HCT116 (cell line): ENCODE results near the gene HEMK1. TPM values are rescaled to one million over a fixed set of nuclear protein-coding genes. Genes with fewer than 3 reads are reported as not detected.

ENCODE experiments used
- ATAC-seq: fragments of 200-7000 bp; cut with Tn5 transposase; 2 replicates; pipeline ENCODE4 v1.9.1; 2020; ENCODE audit warnings: mild to moderate bottlenecking, moderate library complexity
- BruUV-seq: library from RNA; stranded (reverse); fragments of 400-500 nt; replicated peaks from 2 replicates; lab custom pipeline; 2021; lab: Mats Ljungman, UMichigan
- CTCF ChIA-PET: fragments of 300-600 bp; sonication (Branson Sonifier 250); formaldehyde crosslinking; loops from one replicate; lab custom pipeline; 2021; ENCODE audit warnings: antibody characterized with exemption; lab: Charles Lee
- POLR2A ChIA-PET: fragments of 300-600, 350-600 bp; sonication (Branson Sonifier 250); formaldehyde crosslinking; loops from one replicate; lab custom pipeline; 2021; ENCODE audit warnings: antibody characterized with exemption; lab: Charles Lee
- RAD21 ChIA-PET, 2 experiments: fragments of 300-600 bp; sonication (Branson Sonifier 250); formaldehyde crosslinking; loops; one replicate each; lab custom pipeline; 2023; ENCODE audit warnings: low total read pairs in 2 of 2; ENCODE audit not compliant: uncharacterized antibody in 2 of 2, unreplicated experiment in 2 of 2, low non-redundant PET in 1 of 2; lab: Charles Lee
- DNase-seq: peaks from one replicate; pipeline ENCODE4 v3.0.0-alpha.2; 2010; ENCODE audit warnings: low read depth, low spot score
- H2AFZ ChIP-seq: fragments of 200-600 bp; shearing (Covaris generic), sonication (generic); 2 replicates; pipeline ENCODE4 v1.6.1; 2017; ENCODE audit warnings: low read depth, mixed run types, mixed read lengths, antibody characterized with exemption, low read length; ENCODE audit not compliant: poor library complexity, severe bottlenecking
- H3K27ac ChIP-seq: 2 replicates; pipeline ENCODE4 v1.5.1; 2012; ENCODE audit warnings: low read depth, low read length
- H3K27me3 ChIP-seq: fragments of 200-600 bp; sonication (generic); 2 replicates; pipeline ENCODE4 v1.6.1; 2016; ENCODE audit warnings: mixed run types, low read length, mixed read lengths; ENCODE audit not compliant: insufficient read depth
- H3K36me3 ChIP-seq, 2 experiments: fragments of 200-500 bp in 1 of 2; fragments of 200-600 bp in 1 of 2; sonication (Bioruptor generic) in 1 of 2; sonication (generic) in 1 of 2; 2 replicates each; pipeline versions ENCODE4 v1.5.1 to v1.6.1; 2014 to 2016; ENCODE audit warnings: low read length in 2 of 2, inconsistent platforms in 1 of 2, mixed read lengths in 1 of 2, mixed run types in 1 of 2; ENCODE audit not compliant: insufficient read depth in 2 of 2, control insufficient read depth in 1 of 2
- H3K4me1 ChIP-seq, 2 experiments: fragments of 200-600 bp in 1 of 2; sonication (generic) in 1 of 2; 2 replicates each; pipeline versions ENCODE4 v1.5.1 to v1.6.1; 2012 to 2017; ENCODE audit warnings: low read length in 2 of 2, inconsistent platforms in 1 of 2, mild to moderate bottlenecking in 1 of 2, mixed read lengths in 1 of 2, mixed run types in 1 of 2, moderate library complexity in 1 of 2; ENCODE audit not compliant: insufficient read depth in 2 of 2, control insufficient read depth in 1 of 2
- H3K4me2 ChIP-seq: fragments of 200-600 bp; sonication (generic); 2 replicates; pipeline ENCODE4 v1.6.1; 2017; ENCODE audit warnings: mixed run types, low read length, mixed read lengths
- H3K4me3 ChIP-seq, 2 experiments: fragments of 200-600 bp in 1 of 2; sonication (generic) in 1 of 2; replicated peaks in 1 of 2; 2 replicates each; pipeline ENCODE4 v1.5.1; 2011 to 2016; ENCODE audit warnings: low read length in 2 of 2, control low read depth in 1 of 2, low read depth in 1 of 2, mild to moderate bottlenecking in 1 of 2, mixed read lengths in 1 of 2, mixed run types in 1 of 2
- H3K79me2 ChIP-seq: fragments of 200-600 bp; sonication (generic); 2 replicates; pipeline ENCODE4 v1.6.1; 2017; ENCODE audit warnings: mild to moderate bottlenecking, mixed run types, low read length, moderate library complexity, mixed read lengths; ENCODE audit not compliant: insufficient read depth
- H3K9ac ChIP-seq: fragments of 200-600 bp; sonication (generic); 2 replicates; pipeline ENCODE4 v1.6.1; 2016; ENCODE audit warnings: low read length, mixed read lengths
- H3K9me2 ChIP-seq: fragments of 200-600 bp; sonication (generic), shearing (Covaris generic); 2 replicates; pipeline ENCODE4 v1.6.1; 2017; ENCODE audit warnings: mixed run types, mild to moderate bottlenecking, moderate library complexity; ENCODE audit not compliant: insufficient read depth
- H3K9me3 ChIP-seq, 2 experiments: fragments of 200-500 bp in 1 of 2; fragments of 200-600 bp in 1 of 2; sonication (Bioruptor generic) in 1 of 2; sonication (generic) in 1 of 2; 2 replicates each; pipeline ENCODE4 v1.6.1; 2014 to 2017; ENCODE audit warnings: low read length in 2 of 2, mixed read lengths in 2 of 2, inconsistent platforms in 1 of 2, low read depth in 1 of 2, mild to moderate bottlenecking in 1 of 2, mixed run types in 1 of 2, moderate library complexity in 1 of 2; ENCODE audit not compliant: control insufficient read depth in 1 of 2, insufficient read depth in 1 of 2
- H4K20me1 ChIP-seq: fragments of 200-600 bp; sonication (generic), shearing (Covaris generic); 2 replicates; pipeline ENCODE4 v1.6.1; 2017; ENCODE audit warnings: mixed run types, mild to moderate bottlenecking, moderate library complexity; ENCODE audit not compliant: insufficient read depth
- CBX3 ChIP-seq: IDR thresholded peaks from 2 replicates; pipeline ENCODE4 v1.6.1; 2012; ENCODE audit warnings: low read depth
- CEBPB ChIP-seq: IDR thresholded peaks from 2 replicates; pipeline ENCODE4 v1.6.1; 2012; ENCODE audit warnings: low read depth
- ELF1 ChIP-seq: IDR thresholded peaks from 2 replicates; pipeline ENCODE4 v1.6.1; 2012; ENCODE audit warnings: low read depth, borderline replicate concordance
- EZH2 ChIP-seq: fragments of 200-600 bp; sonication (generic); IDR thresholded peaks from 2 replicates; pipeline ENCODE4 v1.6.1; 2017; ENCODE audit warnings: antibody characterized with exemption, mixed run types
- EZH2phosphoT487 ChIP-seq: fragments of 200-600 bp; IDR thresholded peaks from 2 replicates; pipeline ENCODE4 v1.6.1; 2018; ENCODE audit warnings: antibody characterized with exemption, borderline replicate concordance
- FOSL1 ChIP-seq: IDR thresholded peaks from 2 replicates; pipeline ENCODE4 v1.6.1; 2012; ENCODE audit warnings: low read depth
- MAX ChIP-seq: IDR thresholded peaks from 2 replicates; pipeline ENCODE4 v1.6.1; 2012
- POLR2A ChIP-seq: IDR thresholded peaks from 2 replicates; pipeline ENCODE4 v1.7.0; 2011; ENCODE audit warnings: borderline replicate concordance; ENCODE audit not compliant: insufficient read depth, insufficient read length; ENCODE audit errors: extremely low read depth
- POLR2AphosphoS5 ChIP-seq: IDR thresholded peaks from 2 replicates; pipeline ENCODE4 v1.6.1; 2011; ENCODE audit warnings: mild to moderate bottlenecking, low read depth, low read length, moderate library complexity
- RAD21 ChIP-seq: IDR thresholded peaks from 2 replicates; pipeline ENCODE4 v1.6.1; 2012; ENCODE audit warnings: low read depth, mild to moderate bottlenecking
- SIN3A ChIP-seq: IDR thresholded peaks from 2 replicates; pipeline ENCODE4 v1.6.1; 2012; ENCODE audit warnings: low read depth
- SP1 ChIP-seq: IDR thresholded peaks from 2 replicates; pipeline ENCODE4 v1.6.1; 2012; ENCODE audit warnings: low read depth
- SRF ChIP-seq: IDR thresholded peaks from 2 replicates; pipeline ENCODE4 v1.6.1; 2012; ENCODE audit warnings: low read depth
- YY1 ChIP-seq: IDR thresholded peaks from 2 replicates; pipeline ENCODE4 v1.6.1; 2011; ENCODE audit warnings: low read length, low read depth, moderate library complexity, mild to moderate bottlenecking; ENCODE audit not compliant: insufficient replicate concordance; ENCODE audit errors: extremely low read depth
- ZFX ChIP-seq: fragments of 450-650 bp; IDR thresholded peaks from 2 replicates; pipeline ENCODE4 v1.6.1; 2017
- ZNF274 ChIP-seq: fragments of 200-500 bp; sonication (Bioruptor generic); IDR thresholded peaks from 2 replicates; pipeline ENCODE4 v1.6.1; 2014; ENCODE audit warnings: mild to moderate bottlenecking, low read depth, low read length, inconsistent platforms
- intact Hi-C: fragments of 100-400 bp; cut with micrococcal nuclease; formaldehyde crosslinking; loops from 2 replicates; pipeline ENCODE4 v1.10.0; 2022
- total RNA-seq: library from RNA; stranded (reverse); gene quantifications from one replicate; pipeline ENCODE4 v1.2.1, GENCODE V29; 2021; ENCODE audit not compliant: unreplicated experiment
- TF ChIP-seq, protein P1 (sequence below), 3 experiments: fragments of 200-600 bp in 1 of 3; sonication (generic) in 1 of 3; IDR thresholded peaks in 2 of 3; conservative IDR thresholded peaks in 1 of 3; 2 replicates each; pipeline ENCODE4 v1.5.1; 2012 to 2017; ENCODE audit warnings: low read depth in 2 of 3, low read length in 2 of 3, antibody characterized with exemption in 1 of 3, borderline replicate concordance in 1 of 3, control low read depth in 1 of 3, mild to moderate bottlenecking in 1 of 3, mixed read lengths in 1 of 3, mixed run types in 1 of 3, moderate library complexity in 1 of 3; ENCODE audit not compliant: insufficient read depth in 1 of 3

Gene HEMK1
- total RNA-seq, 1 experiment from 2014 or later, result 20.5 TPM

- H3K79me2 ChIP-seq, result no peaks in the 10 kb centered on the region
- H2AFZ ChIP-seq, result no peak overlapping the region
- ChIA-PET POLR2A (no interaction called here), RAD21 (no interaction called here), CTCF (no interaction called here)
- H3K4me3 ChIP-seq, result no peak overlapping the region
- no peaks in the 10 kb centered on the region for H3K9me2 ChIP-seq
- ATAC-seq (no peak), DNase-seq (no peak)
- peaks cover 20% of the 10 kb centered on the region; the same call in 1 of the 2 replicates for H3K27me3 ChIP-seq
- no peak for TF ChIP-seq ELF1
- no peak overlapping the region for H3K9ac ChIP-seq
- H3K4me1 ChIP-seq, result peaks cover 0 to 11% of the 10 kb centered on the region in 2 experiments; a peak in 2 of 4 replicates
- no peaks in the 10 kb centered on the region for H4K20me1 ChIP-seq
- H3K4me2 ChIP-seq, result no peak overlapping the region
- H3K9me3 ChIP-seq, result no peaks in the 10 kb centered on the region
- H3K36me3 ChIP-seq, result no peaks in the 10 kb centered on the region
- intact Hi-C loops, result no loop called here
- no peak overlapping the region for H3K27ac ChIP-seq
- BruUV-seq, result no TSS peak
Observed at GRCh38 chr3:50536471-50537180, 32.7 kb upstream of the HEMK1 start.

GRCh38 chr3:50537421-50538129 is 31.7 kb upstream of the HEMK1 start:
- POLR2A ChIA-PET, result no interaction called here
- no peak overlapping the region; the same call in 1 of the 2 replicates for H3K4me2 ChIP-seq
- no peak for ATAC-seq
- H2AFZ ChIP-seq, result no peak overlapping the region
- no peak for DNase-seq
- no peak overlapping the region for H3K9ac ChIP-seq
- no peaks in the 10 kb centered on the region for H4K20me1 ChIP-seq
- H3K27ac ChIP-seq, result no peak overlapping the region
- H3K36me3 ChIP-seq, result no peaks in the 10 kb centered on the region
- peaks cover 0 to 11% of the 10 kb centered on the region in 2 experiments; a peak in 2 of 4 replicates for H3K4me1 ChIP-seq
- no peak overlapping the region for H3K4me3 ChIP-seq
- peaks cover 20% of the 10 kb centered on the region; the same call in 1 of the 2 replicates for H3K27me3 ChIP-seq
- TF ChIP-seq SIN3A (no peak), RAD21 (no peak), SRF (no peak), EZH2 (no peak), FOSL1 (no peak), POLR2AphosphoS5 (no peak), EZH2phosphoT487 (no peak), CEBPB (no peak), POLR2A (no peak), ZFX (no peak), SP1 (no peak), ZNF274 (no peak), ELF1 (no peak), YY1 (no peak), CBX3 (no peak), MAX (no peak)
- TF ChIP-seq, protein P1, sequence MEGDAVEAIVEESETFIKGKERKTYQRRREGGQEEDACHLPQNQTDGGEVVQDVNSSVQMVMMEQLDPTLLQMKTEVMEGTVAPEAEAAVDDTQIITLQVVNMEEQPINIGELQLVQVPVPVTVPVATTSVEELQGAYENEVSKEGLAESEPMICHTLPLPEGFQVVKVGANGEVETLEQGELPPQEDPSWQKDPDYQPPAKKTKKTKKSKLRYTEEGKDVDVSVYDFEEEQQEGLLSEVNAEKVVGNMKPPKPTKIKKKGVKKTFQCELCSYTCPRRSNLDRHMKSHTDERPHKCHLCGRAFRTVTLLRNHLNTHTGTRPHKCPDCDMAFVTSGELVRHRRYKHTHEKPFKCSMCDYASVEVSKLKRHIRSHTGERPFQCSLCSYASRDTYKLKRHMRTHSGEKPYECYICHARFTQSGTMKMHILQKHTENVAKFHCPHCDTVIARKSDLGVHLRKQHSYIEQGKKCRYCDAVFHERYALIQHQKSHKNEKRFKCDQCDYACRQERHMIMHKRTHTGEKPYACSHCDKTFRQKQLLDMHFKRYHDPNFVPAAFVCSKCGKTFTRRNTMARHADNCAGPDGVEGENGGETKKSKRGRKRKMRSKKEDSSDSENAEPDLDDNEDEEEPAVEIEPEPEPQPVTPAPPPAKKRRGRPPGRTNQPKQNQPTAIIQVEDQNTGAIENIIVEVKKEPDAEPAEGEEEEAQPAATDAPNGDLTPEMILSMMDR (IDR thresholded peaks at IDR 0.05 in 2 of 3, conservative IDR thresholded peaks at IDR 0.05 in 1 of 3; ENCODE audit: borderline replicate concordance in 1 of 3, insufficient read depth in 1 of 3, low read depth in 2 of 3, low read length in 2 of 3), result no peak
- TF ChIP-seq, all 23 proteins: peak for 0
- BruUV-seq, result no TSS peak
- H3K9me2 ChIP-seq, result no peaks in the 10 kb centered on the region
- RAD21 ChIA-PET, result no interaction called here
- H3K79me2 ChIP-seq, result no peaks in the 10 kb centered on the region
- CTCF ChIA-PET, result no interaction called here
- intact Hi-C loops, result no loop called here
- no peaks in the 10 kb centered on the region for H3K9me3 ChIP-seq
